ENCODE measurements around the gene RNF169. TPM values are rescaled to one million over a fixed set of nuclear protein-coding genes. Genes with fewer than 3 reads are reported as not detected.
"Not testable (repeated sequence)": the region's sequence is repeated elsewhere in the genome, so short reads cannot be mapped to it uniquely, and the experiment has no call there.

Gene RNF169
- total and polyA plus RNA-seq, 4 donors, result 0.60 to 11.0 (median 5.1) TPM

DNA sequence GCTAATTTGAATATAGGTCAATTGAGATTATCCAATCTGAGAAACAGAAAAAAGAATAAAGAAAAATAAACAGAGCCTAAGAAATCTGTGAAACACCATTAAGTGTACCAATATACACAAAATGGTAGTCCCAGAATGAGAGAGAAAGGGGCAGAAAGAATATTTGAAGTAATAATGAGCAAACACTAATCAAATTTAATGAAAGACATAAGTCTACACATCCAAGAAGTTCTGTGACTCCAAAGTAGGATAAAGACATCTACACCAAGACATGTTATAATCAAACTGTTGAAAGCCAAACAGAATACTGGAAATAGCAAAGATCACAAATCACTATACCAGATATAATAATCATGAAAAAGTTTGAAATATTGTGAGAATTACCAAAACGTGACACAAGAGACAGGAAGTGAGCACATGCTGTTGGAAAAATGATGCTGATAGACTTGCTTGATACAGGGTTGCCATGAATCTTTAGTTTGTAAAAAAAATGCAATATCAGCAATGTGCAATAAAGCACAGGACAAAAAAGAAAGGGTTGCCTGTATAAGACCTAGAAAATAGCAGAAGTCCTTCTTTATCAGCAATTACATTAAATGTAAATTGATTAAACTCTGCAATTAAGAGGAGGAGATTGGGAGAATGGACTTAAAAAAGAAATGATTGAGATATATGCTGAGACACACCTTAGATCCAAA lies 75.8 kb downstream of the RNF169 start:
- H3K27me3 ChIP-seq (ENCODE audit: control insufficient read depth in 4 of 4, insufficient read depth in 4 of 4, low read length in 3 of 4), result no peaks in the 10 kb centered on the region
- no peak for DNase-seq (ENCODE audit: low spot score)
- peaks cover 0 to 31% (median 12%) of the 10 kb centered on the region in 4 donors for H3K36me3 ChIP-seq (ENCODE audit: control insufficient read depth in 4 of 4, insufficient read depth in 3 of 4, low read depth in 1 of 4, low read length in 3 of 4)

DNA sequence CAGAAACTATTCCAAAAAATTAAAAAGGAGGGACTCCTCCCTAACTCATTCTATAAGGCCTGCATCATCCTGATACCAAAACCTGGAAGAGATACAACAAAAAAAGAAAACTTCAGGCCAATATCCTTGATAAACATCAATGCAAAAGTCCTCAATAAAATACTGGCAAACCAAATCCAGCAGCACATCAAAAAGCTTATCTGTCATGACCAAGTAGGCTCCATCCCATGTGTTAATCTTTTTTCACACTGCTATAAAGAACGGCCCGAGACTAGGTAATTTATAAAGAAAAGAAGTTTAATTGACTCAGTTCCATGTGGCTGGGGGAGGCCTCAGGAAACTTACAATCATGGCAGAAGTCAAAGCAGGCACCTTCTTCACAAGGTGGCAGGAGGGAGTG lies 76.9 kb downstream of the RNF169 start:
- not testable (repeated sequence) for H3K9ac ChIP-seq (ENCODE audit: low read depth in 1 of 2, low read length in 2 of 2); H3K4me1 ChIP-seq (ENCODE audit: control insufficient read depth in 4 of 4, insufficient read depth in 4 of 4, low read length in 3 of 4); H3K27ac ChIP-seq (ENCODE audit: low read depth in 1 of 2, low read length in 2 of 2); H3K4me3 ChIP-seq (ENCODE audit: low read depth in 1 of 3, low read length in 3 of 3); DNase-seq (ENCODE audit: low spot score); H3K27me3 ChIP-seq (ENCODE audit: control insufficient read depth in 4 of 4, insufficient read depth in 4 of 4, low read length in 3 of 4)
- peaks cover 0 to 24% (median 11%) of the 10 kb centered on the region in 4 donors for H3K36me3 ChIP-seq (ENCODE audit: control insufficient read depth in 4 of 4, insufficient read depth in 3 of 4, low read depth in 1 of 4, low read length in 3 of 4)
- WGBS, result 94% methylated on average over 2 of the region's 2 CpGs
- peaks cover 0 to 11% (median 3%) of the 10 kb centered on the region in 4 donors for H3K9me3 ChIP-seq (ENCODE audit: control insufficient read depth in 4 of 4, low read length in 3 of 4)

More for the DNA sequence above, 75.8 kb downstream of the RNF169 start:
- Histone ChIP-seq H3K27ac (ENCODE audit: low read depth in 1 of 2, low read length in 2 of 2) (no peak overlapping the region), H3K9ac (ENCODE audit: low read depth in 1 of 2, low read length in 2 of 2) (no peak overlapping the region), H3K9me3 (ENCODE audit: control insufficient read depth in 4 of 4, low read length in 3 of 4) (peaks cover 0 to 11% (median 3%) of the 10 kb centered on the region in 4 donors), H3K4me3 (ENCODE audit: low read depth in 1 of 3, low read length in 3 of 3) (no peak overlapping the region), H3K4me1 (ENCODE audit: control insufficient read depth in 4 of 4, insufficient read depth in 4 of 4, low read length in 3 of 4) (peaks cover 0 to 3% (median 0%) of the 10 kb centered on the region in 4 donors)
- TF ChIP-seq JUND (IDR thresholded peaks at IDR 0.05) (no peak), RAD21 (IDR thresholded peaks at IDR 0.05) (no peak), TAF1 (conservative IDR thresholded peaks at IDR 0.05) (no peak), SP1 (IDR thresholded peaks at IDR 0.05) (no peak), FOXA1 (IDR thresholded peaks at IDR 0.05) (no peak), FOXA2 (IDR thresholded peaks at IDR 0.05) (no peak), HNF4A (conservative IDR thresholded peaks at IDR 0.05) (no peak), YY1 (IDR thresholded peaks at IDR 0.05) (no peak), RXRA (IDR thresholded peaks at IDR 0.05) (no peak), EGR1 (IDR thresholded peaks at IDR 0.05; ENCODE audit: low read depth in 2 of 2) (no peak), HNF4G (IDR thresholded peaks at IDR 0.05) (no peak)
- TF ChIP-seq, protein P1, sequence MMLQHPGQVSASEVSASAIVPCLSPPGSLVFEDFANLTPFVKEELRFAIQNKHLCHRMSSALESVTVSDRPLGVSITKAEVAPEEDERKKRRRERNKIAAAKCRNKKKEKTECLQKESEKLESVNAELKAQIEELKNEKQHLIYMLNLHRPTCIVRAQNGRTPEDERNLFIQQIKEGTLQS (IDR thresholded peaks at IDR 0.05), result no peak
- TF ChIP-seq, protein P2, sequence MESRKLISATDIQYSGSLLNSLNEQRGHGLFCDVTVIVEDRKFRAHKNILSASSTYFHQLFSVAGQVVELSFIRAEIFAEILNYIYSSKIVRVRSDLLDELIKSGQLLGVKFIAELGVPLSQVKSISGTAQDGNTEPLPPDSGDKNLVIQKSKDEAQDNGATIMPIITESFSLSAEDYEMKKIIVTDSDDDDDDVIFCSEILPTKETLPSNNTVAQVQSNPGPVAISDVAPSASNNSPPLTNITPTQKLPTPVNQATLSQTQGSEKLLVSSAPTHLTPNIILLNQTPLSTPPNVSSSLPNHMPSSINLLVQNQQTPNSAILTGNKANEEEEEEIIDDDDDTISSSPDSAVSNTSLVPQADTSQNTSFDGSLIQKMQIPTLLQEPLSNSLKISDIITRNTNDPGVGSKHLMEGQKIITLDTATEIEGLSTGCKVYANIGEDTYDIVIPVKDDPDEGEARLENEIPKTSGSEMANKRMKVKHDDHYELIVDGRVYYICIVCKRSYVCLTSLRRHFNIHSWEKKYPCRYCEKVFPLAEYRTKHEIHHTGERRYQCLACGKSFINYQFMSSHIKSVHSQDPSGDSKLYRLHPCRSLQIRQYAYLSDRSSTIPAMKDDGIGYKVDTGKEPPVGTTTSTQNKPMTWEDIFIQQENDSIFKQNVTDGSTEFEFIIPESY (IDR thresholded peaks at IDR 0.05), result no peak
- TF ChIP-seq, protein P3, sequence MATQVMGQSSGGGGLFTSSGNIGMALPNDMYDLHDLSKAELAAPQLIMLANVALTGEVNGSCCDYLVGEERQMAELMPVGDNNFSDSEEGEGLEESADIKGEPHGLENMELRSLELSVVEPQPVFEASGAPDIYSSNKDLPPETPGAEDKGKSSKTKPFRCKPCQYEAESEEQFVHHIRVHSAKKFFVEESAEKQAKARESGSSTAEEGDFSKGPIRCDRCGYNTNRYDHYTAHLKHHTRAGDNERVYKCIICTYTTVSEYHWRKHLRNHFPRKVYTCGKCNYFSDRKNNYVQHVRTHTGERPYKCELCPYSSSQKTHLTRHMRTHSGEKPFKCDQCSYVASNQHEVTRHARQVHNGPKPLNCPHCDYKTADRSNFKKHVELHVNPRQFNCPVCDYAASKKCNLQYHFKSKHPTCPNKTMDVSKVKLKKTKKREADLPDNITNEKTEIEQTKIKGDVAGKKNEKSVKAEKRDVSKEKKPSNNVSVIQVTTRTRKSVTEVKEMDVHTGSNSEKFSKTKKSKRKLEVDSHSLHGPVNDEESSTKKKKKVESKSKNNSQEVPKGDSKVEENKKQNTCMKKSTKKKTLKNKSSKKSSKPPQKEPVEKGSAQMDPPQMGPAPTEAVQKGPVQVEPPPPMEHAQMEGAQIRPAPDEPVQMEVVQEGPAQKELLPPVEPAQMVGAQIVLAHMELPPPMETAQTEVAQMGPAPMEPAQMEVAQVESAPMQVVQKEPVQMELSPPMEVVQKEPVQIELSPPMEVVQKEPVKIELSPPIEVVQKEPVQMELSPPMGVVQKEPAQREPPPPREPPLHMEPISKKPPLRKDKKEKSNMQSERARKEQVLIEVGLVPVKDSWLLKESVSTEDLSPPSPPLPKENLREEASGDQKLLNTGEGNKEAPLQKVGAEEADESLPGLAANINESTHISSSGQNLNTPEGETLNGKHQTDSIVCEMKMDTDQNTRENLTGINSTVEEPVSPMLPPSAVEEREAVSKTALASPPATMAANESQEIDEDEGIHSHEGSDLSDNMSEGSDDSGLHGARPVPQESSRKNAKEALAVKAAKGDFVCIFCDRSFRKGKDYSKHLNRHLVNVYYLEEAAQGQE (IDR thresholded peaks at IDR 0.05), result no peak
- 99% methylated on average over 1 of the region's 1 CpG for WGBS

Measured in liver (tissue), 9 donors.